EH (cell line): ENCODE data around the gene ALDH1A1.

Source experiments
- DNase-seq: peaks from one replicate; pipeline ENCODE4 v3.0.0-alpha.2; 2015; ENCODE audit warnings: low read depth

ALDH1A1 gene

DNA sequence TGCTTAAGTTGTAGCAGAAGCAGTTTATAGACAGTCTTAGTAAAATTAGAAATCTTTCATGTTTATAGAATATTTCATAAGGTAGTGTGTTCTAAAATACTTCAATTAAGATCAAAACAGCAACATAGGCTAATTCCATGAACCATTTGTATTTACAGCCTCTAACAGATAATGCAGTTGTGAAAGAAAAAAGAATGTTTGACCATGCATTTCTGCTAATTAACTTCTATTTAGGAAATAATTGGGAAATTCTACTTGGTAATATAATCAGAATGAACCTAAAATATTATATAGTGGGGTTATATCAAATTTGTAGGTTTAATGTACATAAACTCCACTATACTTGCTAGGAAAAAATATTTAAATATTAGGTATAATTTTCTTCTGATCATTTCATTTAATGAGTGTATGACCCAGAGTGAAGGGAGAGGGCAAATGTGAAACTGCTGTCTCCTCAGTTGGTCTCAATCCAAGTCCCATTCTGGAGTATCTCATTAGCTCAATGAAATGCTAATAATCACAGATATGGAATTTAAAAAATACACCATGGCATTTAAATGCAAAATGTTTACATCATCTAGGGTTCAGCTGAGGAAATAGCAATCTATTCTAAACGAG lies 34.9 kb downstream of the ALDH1A1 start:
- DNase-seq: peak; percentile 59

DNA sequence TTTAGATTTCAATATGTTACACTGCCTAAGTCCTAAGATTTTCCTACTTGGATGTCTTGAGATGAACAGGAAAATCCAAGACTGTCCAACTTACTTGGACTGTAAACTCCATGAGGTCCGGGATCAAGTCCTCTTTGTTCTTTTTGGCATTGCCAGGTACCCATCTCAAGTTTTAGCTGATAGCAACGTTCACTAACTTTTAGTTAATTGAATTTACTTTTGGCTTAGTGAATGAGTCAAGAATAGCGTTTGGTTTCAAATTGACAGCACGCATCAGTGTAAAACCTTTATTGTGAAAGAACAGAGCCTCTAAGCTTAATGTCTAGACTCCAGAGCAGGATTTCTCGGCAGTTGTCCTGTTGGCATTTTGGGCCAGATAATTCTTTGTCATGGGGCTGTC lies 37.2 kb downstream of the ALDH1A1 start:
- no peak for DNase-seq

DNA sequence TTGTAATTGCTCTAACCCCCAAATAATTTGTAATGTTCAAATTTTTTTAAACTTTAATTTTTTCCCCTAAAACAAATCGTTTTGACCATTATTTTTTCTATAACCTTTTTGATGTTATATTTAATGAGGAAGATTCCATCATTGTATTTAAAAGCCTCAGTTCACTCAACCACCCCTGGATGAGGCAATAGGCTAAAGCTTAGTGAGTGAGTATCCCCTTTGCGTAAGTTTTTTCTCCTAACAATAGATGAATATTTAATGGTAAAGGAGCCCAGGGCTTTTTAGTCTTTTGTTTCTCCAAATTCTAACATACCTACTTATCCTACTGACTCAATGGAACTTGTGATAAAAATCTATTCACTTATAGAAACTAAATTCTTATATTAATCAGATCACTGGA lies 38.1 kb downstream of the ALDH1A1 start:
- no peak for DNase-seq

DNA sequence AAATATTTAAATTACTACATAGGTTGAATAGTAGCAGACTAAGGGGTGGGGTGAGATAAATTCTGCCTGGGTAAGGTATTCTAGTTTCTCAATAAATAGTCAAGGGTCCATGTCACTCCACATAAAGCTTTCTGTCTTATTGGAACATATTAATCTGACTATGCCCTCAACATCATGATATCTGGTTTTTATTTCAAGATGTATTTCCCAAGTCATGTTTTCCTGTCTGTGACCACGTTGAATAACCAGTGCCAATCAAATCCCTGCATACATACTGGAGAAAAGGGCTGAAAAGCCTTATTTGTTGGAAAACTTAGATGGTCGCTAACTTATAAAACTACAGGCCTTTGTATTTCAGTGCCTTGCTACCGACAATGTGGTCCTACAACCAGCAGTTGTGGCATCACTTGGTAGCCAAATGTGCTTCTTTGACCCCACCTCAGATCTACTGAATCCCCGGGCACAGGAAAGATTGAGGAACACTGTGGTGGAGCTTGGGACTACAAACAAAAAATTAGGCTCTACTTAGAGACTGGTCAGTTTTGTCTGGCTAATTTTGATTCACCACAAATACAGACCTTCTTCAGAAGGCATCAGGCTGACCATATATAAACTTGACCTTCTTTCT lies 39.4 kb downstream of the ALDH1A1 start:
- DNase-seq: no peak

DNA sequence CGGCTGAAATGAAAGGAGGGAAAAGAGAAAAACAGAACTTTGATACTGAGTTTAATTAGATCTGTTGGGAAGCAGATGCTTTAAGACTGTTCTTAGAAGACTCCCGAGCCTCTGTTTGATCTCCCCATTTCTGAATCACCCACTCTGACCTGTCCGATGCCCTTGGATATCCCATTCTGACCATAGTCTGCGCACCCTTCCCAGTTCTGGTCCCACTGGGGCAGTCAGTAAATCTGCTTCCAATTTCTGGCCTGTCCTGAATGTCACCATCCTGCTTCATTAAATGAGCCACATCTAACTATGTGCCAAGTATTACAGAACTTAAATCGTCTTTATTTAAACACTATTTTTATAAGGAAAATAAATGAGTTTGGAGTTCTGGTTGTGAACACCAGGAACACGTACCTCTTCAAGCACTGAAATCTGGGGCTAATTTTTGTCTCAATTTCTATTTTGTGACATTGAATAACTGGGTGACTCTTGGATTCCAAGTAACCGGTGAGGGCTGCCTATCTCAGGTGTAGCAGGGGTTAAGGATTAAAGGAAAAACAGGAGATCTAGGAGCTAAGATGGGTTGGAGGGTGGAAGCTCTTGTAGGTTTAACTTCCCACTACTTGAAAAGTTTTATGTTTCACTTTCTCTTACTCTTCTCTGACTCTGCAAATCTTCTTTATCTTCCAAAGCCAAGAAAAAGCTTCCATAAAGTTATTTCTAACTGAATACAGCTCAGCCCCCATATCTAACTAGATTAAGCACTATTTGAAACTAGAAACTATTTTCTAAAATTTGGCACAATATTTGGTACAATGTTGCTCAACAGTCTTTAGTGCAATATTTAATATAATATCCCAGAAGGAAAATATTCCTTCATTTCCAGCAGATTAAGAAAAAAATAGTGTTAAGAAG lies 40.1 kb downstream of the ALDH1A1 start:
- DNase-seq: no peak

DNA sequence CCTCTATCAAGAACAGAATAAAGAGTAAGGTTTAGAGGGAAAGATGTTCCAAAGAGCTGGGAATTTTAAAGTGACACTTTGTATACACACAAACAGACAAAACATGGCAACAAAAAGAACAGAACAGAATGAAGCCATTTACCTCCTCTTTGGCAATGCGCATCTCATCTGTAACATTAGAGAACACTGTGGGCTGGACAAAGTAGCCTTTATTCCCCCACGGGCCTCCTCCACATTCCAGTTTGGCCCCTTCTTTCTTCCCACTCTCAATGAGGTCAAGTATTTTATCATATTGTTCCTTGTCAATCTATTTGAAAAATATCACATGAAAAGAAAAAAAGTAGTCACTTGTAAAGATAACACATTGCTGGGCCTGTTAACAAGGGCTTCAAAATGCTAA lies 41.0 kb downstream of the ALDH1A1 start:
- no peak for DNase-seq

DNA sequence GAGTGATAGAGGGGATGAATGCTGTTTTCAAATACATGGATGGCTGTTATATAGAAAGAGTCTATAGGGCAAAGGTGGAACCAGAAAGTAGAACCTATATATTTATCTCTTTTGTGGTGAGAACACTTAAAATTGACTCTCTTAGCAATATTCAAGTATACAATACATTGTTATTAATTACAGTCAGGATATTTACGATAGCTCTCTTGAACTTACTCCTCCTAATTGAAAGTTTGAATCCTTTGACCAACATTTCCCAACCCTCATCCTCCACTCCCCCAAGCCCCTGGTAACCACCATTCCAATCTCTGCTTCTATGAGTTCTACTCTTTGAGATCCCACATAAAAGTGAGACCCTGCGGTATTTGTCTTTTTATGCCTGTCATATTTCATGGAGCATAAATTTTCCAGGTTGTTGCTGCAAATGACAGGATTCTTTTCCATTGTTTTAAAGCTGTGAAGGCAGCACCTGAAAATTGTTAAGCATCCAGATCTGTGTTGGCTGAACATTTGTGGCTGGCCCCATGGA lies 41.5 kb downstream of the ALDH1A1 start:
- no peak for DNase-seq

DNA sequence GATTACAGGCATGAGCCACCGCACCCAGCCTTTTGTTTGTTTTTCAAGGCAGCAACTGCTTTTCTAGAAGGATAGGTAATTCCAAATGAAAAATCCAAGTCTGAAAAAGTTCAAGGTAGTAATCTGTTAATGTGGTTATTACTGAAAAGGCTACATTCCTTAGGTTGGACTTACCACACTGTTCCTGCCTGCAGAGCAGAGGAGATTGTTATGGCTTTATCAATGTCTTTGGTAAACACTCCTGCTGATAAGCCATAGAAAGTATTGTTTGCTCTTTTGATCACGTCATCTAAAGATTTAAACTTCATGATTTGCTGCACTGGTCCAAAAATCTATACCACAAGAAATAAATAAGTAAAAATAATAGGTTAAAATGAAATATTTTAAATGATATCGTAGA lies 43.4 kb downstream of the ALDH1A1 start:
- no peak for DNase-seq

DNA sequence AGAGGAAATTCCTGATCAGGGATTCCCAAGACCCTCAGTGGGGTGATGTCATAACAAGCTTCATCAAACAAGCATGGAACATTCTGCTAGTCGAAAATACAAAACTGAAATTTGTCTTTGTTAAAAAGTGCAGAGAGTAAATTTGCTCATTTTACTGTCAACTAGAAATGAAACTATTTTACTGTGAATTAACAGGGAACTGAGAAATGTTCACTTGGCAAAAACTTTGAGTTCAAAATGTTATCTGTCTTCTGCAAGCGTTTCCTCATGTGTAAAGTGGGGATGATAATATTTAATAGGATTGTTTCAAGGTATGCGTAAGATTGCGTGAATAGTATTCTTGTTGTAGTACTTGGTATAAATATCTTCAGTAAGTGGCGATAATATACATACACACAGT lies 45.4 kb downstream of the ALDH1A1 start:
- DNase-seq: no peak

DNA sequence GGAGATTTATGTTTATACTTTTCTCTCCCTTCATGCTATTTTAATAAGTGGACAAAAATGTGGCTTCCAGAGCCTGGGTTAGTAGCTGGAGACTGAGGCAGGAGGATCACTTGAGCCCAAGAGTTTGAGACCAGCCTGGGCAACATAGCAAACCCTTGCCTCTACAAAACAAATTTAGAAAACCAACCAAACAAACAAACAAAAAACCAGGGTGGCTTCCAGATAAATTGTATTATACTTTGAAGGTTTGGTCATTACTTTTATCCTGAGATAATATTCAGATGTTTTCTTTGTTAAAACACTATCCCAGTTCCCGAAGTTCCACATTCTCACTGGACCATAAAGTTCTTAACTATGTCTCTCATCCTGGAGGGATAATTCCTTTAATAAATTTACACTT lies 46.0 kb downstream of the ALDH1A1 start:
- DNase-seq: no peak

DNA sequence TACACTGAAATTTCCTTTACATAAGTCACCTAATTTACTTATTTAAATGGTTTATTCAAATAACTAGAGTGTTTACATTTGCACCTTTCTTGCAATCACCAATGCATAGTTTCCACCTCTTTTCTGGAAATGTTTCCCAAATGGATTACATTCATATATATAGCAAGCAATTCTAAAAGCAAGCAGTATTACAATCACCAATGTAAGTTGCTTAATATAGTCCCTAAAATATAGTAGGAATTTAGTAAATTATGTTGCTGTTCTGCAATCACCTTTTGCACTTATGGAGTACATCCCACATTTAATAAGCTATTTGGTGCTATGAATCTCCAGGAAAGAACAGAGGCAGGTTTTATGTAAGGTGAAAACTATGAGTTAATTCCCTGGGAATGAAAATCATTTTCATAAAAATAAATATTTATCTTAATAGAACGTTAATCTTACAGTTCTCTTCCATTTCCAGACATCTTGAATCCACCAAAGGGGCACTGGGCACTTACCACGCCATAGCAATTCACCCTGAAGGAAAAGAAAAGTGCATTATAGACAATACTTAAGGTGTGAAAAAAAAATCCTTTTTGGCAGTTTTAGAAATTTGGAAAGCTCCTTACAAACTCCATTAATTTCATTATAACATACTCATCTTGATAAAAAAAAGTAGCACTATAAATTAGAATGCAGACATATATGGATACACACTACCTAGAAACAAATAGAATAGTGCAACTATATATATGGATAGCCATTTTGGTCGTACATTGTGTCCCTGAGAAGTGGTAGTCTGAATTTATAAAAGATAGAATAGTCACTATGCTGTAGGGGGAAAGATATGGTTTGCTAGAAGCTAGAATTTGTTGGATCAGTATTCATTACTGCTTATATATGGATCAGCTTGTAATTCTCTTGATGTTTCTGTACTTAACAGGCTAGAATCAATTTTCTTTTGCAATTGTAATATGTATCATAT lies 47.1 kb downstream of the ALDH1A1 start:
- DNase-seq: no peak

DNA sequence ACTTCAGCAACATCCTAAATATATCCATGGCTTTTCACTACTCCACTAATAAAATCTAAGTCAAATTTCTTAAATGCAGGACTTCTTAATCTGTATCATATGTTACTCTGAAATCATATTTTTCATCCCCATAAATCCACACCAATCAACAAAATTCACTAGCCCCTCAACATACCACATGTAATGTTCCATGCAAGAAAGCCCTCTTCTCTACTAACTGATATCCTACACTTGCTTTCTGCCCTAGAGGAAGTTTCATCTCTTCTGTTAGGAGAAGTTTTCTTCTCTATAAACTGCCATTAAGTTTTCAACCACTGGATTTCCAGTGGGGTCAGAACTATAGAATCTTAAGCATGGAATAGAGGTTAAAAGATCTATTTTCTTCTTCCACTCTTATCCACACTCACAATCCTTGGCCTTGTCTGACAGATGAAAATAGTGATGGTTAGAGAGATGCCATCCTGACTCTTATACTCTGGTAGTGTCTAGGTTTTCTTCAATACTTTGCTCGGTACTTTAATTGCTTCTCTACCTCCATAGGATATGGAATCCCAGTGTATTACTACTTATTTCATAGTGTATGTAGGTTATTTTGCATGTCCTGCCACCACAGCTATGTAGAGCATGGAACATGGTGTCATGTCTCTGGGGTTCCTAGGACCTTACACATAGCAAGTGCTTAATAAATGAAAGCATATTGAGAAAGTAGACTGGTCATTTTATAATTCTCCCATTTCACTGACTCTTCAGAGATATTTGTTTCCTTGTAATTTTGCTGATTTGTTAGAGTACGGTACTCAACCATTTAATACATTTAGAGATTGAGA lies 48.4 kb downstream of the ALDH1A1 start:
- DNase-seq: no peak

DNA sequence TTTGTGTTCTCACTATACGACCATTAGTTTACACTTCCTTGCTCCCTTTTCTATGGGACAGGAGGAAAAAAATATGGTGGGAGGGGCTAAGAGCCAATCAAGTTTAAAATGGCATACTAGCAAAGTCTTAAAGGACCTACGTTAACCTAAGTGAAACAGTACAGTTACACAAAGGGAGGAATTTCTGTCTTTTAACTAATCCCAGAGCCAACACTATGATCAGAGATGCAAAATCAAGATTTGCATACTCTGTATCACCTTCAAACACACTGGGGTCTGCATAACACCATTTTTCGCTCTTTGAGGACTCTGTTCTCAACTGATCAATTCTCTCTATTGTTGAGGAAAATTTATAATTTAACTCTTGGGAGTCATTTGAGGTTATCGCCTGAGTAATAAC lies 49.8 kb downstream of the ALDH1A1 start:
- DNase-seq: no peak

DNA sequence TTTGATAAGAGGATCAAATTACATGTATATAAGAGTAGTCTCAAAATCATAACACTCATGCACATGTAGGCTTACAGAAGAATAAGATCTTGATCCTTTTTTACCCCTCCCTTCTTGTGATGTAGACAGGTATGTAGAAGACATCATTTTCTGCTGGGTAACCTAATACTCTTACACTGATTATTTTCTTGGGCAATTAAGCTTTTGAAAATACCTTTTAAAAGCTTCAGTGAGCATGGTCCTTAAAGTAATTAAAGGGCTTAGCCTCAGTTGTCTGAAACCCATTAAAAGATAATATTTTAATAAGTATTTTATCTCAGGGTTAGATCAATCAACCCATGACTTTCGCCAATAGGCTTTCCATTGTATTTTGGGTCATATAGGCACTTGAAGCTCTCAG lies 50.6 kb downstream of the ALDH1A1 start:
- DNase-seq: no peak

DNA sequence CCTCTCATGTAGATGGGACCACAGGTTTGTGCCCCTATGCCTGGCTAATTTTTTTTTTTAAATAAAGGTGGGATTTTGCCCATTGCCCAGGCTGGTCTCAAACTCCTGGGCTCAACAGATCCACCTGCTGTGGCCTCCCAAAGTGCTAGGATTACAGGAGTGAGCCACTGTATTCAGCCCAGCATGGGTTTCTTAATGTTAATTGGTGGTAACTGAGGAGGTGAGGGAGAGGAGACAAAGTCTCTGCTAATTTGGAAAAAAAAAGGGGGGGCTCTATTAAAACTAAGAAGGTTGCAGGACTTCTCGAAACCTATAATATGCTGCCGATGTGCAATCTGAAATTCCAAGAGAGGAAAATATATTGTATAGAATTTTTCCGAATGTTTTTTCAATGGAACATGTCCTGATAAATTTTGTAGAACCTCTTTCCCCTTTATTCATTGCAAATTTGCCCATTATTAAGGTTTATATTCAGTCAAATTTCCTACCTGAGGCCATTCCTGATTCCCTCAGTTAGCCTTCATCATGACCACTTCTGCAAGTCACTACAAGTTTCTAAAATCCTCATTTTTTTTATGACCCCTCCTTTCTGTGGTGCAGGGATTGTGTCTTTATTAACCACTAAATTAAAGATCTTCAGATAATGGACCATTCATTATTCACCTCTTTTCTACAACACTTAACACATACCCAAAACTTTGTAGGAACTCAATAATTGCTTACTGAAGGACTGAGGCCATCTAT lies 52.9 kb downstream of the ALDH1A1 start:
- DNase-seq: no peak

DNA sequence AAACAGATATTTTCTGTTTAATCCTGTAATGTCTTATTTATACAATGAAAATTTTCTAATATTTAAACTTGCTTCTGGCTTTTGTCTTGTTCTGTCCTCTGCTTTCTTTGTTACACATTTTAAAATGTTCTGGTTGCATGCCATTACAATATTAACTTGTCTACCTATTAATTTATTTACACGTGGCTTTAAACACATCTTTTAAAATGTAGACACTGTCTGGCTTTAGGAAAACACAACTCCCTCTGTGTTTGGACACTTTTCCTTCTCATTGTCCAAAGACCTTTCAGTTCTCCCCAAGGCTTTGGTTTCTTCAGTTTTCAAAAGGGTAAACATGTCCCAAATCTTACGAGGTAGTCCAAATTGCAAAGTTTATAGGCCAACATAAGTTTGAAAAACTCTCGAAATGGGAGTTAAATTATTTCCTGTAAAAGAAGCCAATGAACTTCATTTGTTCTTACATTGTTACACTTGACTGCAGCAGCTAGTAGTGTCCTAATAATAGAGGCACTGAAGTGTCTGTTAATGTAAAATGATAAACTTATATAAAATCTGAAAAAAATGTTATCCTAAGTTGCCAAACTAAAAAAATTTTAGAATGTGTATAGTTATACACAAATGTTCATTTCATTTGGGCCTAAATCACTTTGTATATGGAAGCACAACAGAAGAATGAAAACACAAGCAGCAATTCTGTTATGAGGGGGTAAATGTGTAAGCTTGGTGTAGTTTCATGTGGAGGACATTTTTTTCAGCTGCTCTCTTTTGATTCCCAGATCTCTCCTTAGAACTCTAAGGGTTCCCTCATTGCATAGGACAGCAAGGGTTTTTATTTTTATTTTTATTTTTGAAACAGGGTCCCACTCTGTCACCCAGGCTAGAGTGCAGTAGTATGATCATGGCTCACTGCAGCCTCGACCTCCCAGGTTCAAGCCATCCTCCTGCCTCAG lies 53.8 kb downstream of the ALDH1A1 start:
- no peak for DNase-seq

DNA sequence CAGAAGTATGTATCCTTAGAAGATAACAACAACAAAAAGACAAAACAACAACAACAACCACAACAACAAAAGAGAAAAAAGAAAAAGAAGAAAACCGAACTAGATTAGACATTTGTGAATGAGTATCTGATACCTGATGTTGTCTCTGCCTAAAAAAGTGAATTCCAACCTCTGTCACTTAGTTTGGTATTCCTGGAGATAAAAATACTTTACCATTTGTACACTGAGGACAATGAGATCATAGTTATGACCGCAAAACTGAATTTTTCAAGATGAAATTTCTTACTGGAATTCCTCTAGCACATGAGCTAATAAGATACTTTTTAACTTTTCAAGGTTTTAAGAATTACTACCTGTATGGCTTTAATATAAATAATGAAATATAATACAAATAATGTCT lies 54.5 kb downstream of the ALDH1A1 start:
- DNase-seq: no peak

DNA sequence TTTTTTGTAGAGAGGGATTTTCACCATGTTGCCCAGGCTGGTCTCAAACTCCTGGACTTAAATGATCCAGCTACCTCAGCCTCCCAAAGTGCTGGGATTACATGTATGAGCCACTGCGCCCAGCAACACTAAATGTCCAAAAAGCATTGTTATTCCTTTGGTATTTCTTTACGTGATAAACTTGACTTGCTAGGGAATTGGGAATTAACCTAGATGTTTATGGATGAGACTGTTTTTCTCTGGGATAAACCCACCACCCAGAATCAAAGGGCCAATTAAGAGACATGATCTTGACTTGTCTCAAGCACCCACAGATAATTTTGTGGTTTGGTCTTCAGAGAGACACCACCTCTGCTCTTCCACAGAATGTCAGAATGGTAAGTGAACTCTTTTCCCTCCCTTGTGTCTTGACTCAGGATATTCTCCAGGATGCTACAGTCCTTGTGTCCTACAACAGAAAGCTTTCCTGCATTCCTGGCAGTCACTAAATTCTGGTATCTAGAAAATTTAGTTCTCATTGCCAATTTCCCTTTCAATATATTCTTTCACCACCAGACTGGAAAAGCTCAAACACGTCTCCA lies 55.7 kb downstream of the ALDH1A1 start:
- no peak for DNase-seq

DNA sequence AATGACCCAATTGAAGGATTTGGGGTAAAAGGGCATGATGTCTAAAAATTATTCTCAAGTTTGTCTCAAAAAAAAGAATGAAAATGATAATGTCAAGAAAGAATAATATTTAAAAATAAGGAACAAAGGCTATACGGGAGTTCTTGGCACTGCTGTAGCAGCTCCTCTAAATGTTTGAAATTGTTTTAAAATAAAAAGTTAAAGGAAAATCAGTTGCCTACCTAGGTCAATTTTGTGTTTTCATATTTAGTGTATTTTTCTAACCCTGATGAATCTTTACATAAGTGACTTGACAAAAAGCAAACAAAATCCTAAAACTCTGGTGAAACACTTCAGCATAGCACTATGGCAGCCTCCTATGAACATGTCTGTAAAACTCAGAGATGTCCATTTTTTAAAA lies 56.4 kb downstream of the ALDH1A1 start:
- no peak for DNase-seq
